ENCODE results near the gene RFC3. TPM values are rescaled to one million over a fixed set of nuclear protein-coding genes. Genes with fewer than 3 reads are reported as not detected.
A peak's percentile ranks its signal among the peaks of the same experiment; 100 is the strongest.
"Not testable (repeated sequence)": the region's sequence is repeated elsewhere in the genome, so short reads cannot be mapped to it uniquely, and the experiment has no call there.

The RFC3 gene
- polyA plus RNA-seq, 1 donor, result 33.9 TPM

DNA sequence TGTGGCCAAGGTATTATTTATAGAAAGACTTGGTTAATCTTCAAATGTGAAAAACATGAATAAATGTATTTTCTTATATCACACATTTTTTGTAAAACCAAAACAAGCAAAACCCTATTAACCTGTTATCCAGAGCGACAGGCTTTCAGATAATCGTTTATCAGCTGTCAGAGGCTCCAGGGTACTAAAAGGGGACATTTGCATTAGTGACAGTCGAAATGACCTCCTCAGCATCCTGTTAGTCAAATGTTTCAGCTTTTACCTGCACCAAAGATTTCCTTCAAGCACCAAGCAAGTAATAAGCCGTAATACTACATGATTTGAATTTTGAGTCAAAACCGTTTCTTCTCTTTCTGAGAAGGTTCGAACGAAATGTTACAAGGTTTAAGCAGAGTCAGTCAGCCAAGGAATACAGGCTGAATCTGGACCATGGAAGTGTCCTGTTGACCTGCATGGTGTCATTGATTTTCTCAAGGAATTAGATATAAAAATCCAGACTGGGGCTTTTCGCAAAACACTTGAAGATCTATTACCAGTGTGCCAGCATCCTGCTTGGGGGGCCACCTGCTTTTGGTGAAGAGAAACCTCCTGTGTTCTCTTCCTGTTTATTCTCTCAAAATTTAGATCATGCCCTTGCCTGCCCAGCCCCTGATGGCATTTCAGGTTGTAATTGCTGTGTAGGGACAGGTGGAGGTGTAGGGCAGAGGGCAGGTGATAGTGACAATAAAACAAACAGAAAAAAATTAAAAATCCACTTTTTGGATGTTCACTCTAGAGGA lies 11.3 kb upstream of the RFC3 start:
- no peak for DNase-seq

DNA sequence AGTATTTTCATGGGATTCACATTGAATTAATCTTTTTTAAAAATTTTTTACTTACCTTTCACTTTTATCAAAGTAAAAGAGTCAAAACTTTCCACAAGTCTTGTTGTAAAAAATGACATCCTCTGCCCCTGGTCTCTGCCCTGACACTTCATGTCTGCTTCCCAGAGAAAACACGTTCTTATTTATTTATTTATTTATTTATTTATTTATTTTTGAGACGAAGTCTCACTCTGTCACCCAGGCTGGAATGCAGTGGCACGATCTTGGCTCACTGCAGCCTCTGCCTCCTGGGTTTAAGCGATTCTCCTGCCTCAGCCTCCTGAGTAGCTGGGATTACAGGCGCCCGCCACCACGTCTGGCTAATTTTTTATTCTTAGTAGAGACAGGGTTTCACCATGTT lies 5.1 kb upstream of the RFC3 start:
- DNase-seq, result not testable (repeated sequence)

DNA sequence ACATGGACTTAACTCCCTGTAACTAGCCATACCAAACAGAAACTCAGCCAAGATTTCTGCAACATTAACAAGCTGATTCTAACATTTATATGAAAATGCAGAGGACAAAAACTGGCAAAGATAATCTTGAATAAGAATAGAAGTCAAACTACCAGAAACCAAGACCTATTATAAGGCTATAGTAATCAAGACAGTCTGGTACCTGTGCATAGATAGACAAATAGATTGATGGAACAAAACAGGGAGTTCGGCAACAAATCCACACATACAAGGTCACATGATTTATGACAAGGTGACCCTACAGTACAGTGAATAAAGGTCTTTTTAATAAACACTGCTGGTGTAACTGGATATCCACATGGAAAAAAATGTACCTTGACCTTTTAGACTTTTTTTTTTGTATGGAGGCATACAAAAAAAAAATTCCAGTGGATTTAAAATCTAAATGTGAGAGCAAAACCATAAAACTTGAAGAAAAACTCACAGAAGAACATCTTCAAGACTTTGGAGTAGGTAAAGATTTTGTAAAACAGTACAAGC lies 2.9 kb upstream of the RFC3 start:
- DNase-seq, result no peak

GRCh38 chr13:33816912-33817311 lies 1.0 kb upstream of the RFC3 start:
- DNase-seq, result no peak

DNA sequence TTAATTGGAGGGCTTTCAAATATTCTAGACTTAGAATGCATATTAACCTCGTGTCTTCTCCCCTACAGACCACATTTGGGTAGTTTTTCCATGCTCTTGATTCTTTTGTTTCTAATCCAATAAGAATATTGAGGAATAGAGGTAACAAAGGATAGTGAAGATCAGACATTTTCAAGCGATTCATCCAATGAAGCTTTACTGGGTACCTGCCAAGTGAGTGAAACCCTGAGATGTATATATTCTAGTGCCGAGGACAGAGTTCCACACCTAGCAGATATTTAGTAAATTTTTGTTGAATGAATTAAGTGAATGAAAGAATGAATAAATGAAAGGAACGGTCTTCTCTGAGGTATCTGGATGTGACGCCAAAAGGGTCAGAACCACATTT lies 442 bp upstream of the RFC3 start:
- peak; percentile 14 for DNase-seq

DNA sequence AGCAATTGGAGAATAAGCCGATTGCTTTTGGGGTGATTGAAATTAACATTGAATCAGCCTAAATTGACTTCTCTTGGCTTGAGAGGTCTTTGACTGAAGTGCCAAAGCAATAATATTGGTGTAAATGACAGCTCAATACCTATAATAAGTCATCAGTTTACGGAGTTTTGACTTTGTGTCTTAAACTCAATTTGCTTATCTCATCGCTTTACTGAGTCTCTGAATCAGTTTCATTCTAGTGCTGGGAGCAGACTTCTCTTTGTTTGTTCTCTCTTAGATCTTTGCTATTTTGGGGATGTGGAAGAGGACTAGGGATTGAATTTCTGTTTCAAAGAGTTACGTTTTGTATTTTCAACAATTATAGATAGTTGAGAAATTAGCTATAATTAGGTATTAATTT lies 7.1 kb downstream of the RFC3 start:
- no peak for DNase-seq

- no peak for DNase-seq
Observed at GRCh38 chr13:33827139-33827538, 9.2 kb downstream of the RFC3 start.

DNA sequence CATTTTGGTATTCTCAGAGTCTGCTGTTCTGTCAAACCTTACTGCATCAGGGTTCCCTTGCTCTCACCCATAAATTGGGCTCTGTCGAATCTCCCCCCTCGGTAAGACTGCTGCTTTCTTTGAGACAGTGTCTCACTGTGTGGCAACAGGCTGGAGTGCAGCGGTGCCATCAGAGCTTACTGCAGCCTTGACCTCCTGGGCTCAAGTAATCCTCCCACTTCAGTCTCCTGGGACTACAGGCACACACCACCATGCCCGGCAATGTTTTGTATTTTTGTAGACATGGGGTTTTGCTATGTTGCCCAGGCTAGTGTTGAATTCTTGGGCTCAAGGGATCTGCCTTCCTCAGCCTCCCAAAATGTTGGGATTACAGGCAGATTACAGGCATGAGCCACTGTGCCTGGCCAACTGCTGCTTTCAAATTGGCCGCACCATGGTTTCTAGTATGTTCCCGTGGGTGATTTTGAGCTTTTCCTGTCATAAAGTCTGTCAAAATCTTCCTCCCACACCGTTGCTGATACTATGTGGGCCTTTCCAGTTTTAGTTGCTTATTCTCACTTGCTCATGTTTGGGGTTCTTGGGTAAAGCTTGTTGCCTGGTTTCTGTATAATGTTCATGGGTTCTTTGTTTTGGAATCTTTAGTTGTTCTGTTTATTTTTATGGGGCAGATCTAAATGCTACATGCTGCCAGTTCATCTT lies 10.6 kb downstream of the RFC3 start:
- DNase-seq, result no peak

DNA sequence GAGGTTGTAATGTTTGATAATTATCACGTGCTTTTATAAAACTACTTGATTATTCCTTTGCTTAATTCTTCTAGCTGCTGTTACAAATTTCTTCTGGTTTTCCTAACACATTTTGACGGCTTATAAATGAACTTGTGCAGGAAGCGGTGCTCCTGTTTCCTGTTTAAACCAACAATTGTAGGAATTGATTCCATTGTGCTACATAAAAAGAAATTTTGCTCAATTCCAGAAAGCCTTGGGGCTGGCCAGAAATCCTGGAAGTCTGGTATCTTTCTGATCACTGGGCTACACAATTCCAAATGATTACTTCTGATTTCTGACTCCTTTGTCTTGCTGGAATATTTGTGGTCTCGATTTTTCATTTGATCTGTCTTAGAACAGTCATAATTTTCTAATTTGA lies 14.9 kb downstream of the RFC3 start:
- DNase-seq, result no peak

GRCh38 chr13:33838647-33839046 lies 20.7 kb downstream of the RFC3 start:
- DNase-seq, result no peak

GRCh38 chr13:33840402-33840801 lies 22.5 kb downstream of the RFC3 start:
- DNase-seq, result no peak

DNA sequence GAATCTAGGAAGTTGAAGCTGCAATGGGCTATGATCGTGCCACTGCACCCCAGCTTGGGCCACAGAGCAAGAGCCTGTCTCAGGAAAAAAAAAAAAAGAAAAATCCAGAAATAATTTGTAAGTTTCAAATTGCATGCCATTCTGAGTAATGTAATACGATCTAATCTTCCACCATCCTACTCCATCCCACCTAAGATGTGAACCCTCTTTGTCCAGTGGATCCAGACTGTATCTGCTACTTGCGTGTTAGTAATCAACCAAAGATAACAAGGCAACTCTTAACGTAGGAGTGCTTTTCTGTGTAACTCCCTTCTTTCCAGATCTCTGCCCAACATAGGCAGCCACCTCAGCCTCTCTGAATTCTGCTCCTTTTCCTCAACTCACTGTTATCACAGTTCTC lies 24.3 kb downstream of the RFC3 start:
- no peak for DNase-seq

GRCh38 chr13:33842986-33843385 lies 25.0 kb downstream of the RFC3 start:
- no peak for DNase-seq

DNA sequence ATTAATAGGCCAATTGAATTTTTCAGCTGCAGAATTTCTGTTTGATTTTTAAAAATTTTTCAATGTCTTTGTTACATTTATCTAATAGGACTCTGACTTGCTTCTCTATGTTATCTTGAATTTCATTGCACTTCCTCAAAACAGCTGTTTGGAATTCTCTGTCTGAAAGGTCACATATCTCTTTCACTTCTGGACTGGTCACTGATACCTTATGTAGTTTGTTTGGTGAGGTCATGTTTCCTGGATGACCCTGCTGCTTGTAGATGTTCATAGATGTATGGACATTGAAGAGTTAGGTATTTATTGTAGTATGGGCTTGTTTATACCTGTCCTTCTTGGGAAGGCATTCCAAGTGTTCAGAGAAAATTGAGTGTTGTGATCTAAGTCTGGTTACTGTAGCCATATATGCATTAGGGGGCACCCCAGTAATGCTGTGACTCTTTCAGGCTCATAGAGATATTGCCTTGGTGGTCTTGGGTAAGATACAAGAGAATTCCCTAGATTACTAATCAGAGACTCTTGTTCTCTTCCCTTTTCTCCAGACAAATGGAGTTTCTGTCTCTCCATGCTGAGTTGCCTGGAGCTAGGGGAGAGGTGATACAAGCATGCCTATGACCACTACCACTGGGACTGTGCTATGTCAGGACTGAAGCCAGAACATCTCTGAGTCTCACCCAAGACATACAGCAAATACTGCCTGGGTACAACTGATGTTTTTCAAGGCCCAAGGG lies 27.8 kb downstream of the RFC3 start:
- no peak for DNase-seq

DNA sequence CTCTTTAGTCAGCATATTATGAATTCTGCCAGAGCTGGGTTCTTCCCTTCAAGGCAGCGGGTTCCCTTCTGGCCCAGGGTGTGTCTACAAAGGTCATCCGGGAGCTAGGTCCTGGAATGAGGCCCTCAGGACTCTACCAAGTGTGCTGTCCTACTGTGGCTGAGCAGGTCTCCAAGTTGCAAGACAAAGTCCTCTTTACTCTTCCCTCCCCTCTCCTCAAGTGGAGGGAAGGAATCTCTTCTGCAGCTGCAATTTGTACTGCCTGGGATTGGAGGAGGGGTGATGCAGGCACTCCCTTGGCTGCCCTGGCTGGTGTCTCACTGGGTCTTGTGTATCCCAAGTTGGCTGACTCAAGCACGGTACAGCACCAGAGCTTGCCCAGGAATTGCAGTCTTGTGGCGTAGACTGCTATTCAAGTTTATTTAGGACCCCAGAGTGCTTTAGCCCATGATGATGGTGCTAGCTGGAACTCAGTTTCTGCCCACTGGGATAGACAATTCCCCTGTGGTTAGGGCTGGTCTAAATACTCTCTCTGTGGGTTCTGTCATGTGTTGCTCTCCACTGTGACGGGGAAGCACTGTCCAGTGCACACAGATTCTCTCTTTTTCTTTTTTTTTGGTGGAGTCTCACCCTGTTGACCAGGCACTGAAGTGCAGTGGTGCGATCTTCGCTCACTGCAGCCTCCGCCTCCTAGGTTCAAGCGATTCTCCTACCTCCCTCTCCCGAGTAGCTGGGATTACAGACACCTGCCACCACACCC lies 28.5 kb downstream of the RFC3 start:
- no peak for DNase-seq

DNA sequence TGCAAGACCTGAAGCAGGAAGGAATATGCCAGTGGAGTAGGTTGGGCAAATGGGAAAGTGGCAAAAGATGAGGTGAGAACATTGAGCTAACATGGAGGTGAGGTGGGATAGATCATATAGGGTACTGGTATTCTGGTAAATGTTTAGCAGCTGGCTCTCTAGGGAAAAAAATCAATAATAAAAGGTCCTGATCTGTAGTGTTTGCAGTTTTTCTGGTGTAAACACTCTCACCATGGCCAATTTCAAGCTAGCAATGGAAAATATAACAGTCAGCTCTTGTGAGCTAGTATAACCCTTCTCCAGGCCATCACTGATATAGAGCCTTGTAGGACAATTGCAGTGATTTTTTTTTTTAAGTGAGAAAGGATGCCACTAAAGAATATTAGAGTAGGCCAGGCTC lies 31.3 kb downstream of the RFC3 start:
- no peak for DNase-seq

GRCh38 chr13:33855371-33855895 lies 37.5 kb downstream of the RFC3 start:
- DNase-seq, result no peak

DNA sequence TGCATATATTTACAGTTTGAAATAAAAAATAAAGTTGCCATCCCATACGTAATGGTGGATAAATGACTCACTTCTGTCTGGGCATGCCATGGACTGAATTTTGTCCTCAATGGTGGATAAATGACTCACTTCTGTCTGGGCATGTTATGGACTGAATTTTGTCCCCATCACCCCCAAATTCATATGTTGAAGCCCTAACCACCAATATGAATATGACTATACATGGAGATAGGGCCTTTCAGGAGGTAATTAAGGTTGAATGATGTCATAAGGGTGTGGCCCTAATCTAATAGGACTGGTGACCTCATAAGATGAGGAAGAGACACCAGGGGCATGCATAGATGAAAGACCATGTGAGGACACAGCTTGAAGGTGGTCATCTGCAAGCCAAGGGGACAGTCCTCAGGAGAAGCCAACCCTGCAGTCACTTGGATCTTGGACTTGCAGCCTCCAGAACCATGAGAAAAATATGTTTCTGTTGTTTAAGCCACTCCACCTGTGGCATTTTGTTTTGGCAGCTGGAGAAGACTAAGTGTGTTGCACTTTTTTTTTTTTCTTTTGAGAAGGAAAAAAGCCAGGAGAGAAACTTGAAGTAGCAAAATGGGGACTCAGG lies 41.8 kb downstream of the RFC3 start:
- no peak for DNase-seq

GRCh38 chr13:33860526-33860925 lies 42.6 kb downstream of the RFC3 start:
- no peak for DNase-seq

DNA sequence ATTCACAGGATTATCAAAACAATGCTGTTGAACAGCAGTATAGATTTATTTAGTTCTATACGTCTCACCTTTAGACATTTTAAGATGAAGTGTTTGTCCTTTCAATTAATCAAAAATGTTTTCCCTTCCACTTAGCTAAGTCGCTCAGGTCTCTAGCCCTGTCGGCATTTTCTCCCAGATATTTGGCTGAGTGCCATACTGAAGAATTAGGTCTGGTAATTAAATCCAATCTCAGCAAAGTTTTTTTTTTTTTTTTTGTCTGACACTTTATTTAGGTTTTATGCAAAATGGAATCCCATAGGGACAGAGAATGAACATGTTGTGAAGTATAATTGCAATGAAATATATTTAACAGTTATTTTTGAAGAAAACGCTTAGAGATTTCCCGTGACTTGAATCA lies 44.1 kb downstream of the RFC3 start:
- no peak for DNase-seq

DNA sequence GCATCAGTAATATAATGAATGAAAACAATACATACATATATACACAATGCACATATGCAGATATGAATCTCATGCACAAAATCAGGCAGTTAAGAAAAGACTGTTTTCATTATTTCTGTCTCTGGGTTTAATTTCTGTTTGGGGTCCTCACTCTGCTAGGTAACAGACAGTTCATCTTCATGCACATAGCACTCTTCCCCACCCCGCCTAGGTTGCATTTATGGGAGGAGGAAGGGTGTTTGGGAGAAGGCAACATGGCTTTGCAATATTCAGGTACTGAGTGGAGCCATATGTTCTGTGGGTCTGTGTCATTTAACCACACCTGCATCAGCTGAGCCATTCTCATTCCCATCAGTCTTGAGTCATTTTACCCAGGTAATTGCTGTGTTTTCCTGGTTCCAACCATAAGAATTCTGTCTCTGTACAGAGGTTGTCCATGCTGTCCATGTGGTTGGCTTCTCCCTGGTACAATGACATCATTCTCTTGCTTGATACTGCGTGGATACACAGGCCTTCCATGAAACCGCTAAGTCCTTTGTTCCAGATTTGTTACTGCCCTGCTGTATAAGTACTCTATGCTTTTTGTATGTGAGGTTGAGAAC lies 45.3 kb downstream of the RFC3 start:
- no peak for DNase-seq
